Karpas-422 (cell line): ENCODE data around the gene TEX30. TPM values are rescaled to one million over a fixed set of nuclear protein-coding genes. Genes with fewer than 3 reads are reported as not detected.
"Not testable (repeated sequence)": the region's sequence is repeated elsewhere in the genome, so short reads cannot be mapped to it uniquely, and the experiment has no call there.

Experiments
- DNase-seq: peaks from one replicate; pipeline ENCODE4 v3.0.0-alpha.2; 2015
- H2AFZ ChIP-seq: fragments of 200-600 bp; sonication (generic); 2 replicates; pipeline ENCODE4 v1.6.1; 2014; ENCODE audit warnings: antibody characterized with exemption, low read length, mixed read lengths
- H3K27ac ChIP-seq: fragments of 200-600 bp; sonication (generic); 2 replicates; pipeline ENCODE4 v1.5.1; 2014; ENCODE audit warnings: mild to moderate bottlenecking, low read length, moderate library complexity
- H3K27me3 ChIP-seq: fragments of 200-600 bp; sonication (generic); 2 replicates; pipeline ENCODE4 v1.6.1; 2014; ENCODE audit warnings: low read length, mixed read lengths
- H3K36me3 ChIP-seq: fragments of 200-600 bp; sonication (generic); 2 replicates; pipeline ENCODE4 v1.6.1; 2014; ENCODE audit warnings: low read length, mixed read lengths; ENCODE audit not compliant: insufficient read depth
- H3K4me1 ChIP-seq: fragments of 200-600 bp; sonication (generic); 2 replicates; pipeline ENCODE4 v1.6.1; 2014; ENCODE audit warnings: mild to moderate bottlenecking, low read length, mixed read lengths
- H3K4me2 ChIP-seq: fragments of 200-600 bp; sonication (generic); 2 replicates; pipeline ENCODE4 v1.6.1; 2014; ENCODE audit warnings: low read length, low read depth, mild to moderate bottlenecking; ENCODE audit not compliant: poor library complexity, severe bottlenecking
- H3K4me3 ChIP-seq: fragments of 200-600 bp; sonication (generic); 2 replicates; pipeline ENCODE4 v1.5.1; 2014; ENCODE audit warnings: mild to moderate bottlenecking, antibody characterized with exemption, low read length, mixed read lengths
- H3K79me2 ChIP-seq: fragments of 200-600 bp; sonication (generic); 2 replicates; pipeline ENCODE4 v1.6.1; 2014; ENCODE audit warnings: mild to moderate bottlenecking, low read length, mixed read lengths
- H3K9ac ChIP-seq: fragments of 200-600 bp; sonication (generic); 2 replicates; pipeline ENCODE4 v1.6.0; 2014; ENCODE audit warnings: low read length
- H3K9me2 ChIP-seq: fragments of 200-600 bp; sonication (generic), shearing (Covaris generic); replicated peaks from 2 replicates; pipeline ENCODE4 v1.6.0; 2014; ENCODE audit warnings: mild to moderate bottlenecking, low read length, moderate library complexity; ENCODE audit not compliant: insufficient read depth
- H3K9me3 ChIP-seq: fragments of 300-700, 200-600 bp; sonication (generic); 2 replicates; pipeline ENCODE4 v1.6.1; 2014; ENCODE audit warnings: low read length, mixed read lengths
- H4K20me1 ChIP-seq: fragments of 200-600 bp; sonication (generic); 2 replicates; pipeline ENCODE4 v1.6.1; 2014; ENCODE audit warnings: mild to moderate bottlenecking, antibody characterized with exemption, low read length, low read depth; ENCODE audit not compliant: insufficient read depth
- total RNA-seq: library from RNA; depleted of rRNA; stranded (reverse); fragments of >200 nt; shearing (Covaris generic); gene quantifications from 2 replicates; pipeline ENCODE4 v1.2.3, GENCODE V29; 2014; ENCODE audit warnings: low replicate concordance

The TEX30 gene
- total RNA-seq, 1 experiment from 2014 or later, result 25.6 TPM

- no peak overlapping the region for H2AFZ ChIP-seq
- H3K9ac ChIP-seq, result no peak overlapping the region
- H3K79me2 ChIP-seq, result no peaks in the 10 kb centered on the region
- no peaks in the 10 kb centered on the region for H3K9me3 ChIP-seq
- H3K27me3 ChIP-seq, result no peaks in the 10 kb centered on the region
- H3K9me2 ChIP-seq, result no peaks in the 10 kb centered on the region
- no peaks in the 10 kb centered on the region for H3K36me3 ChIP-seq
- DNase-seq, result no peak
- H4K20me1 ChIP-seq, result no peaks in the 10 kb centered on the region
- no peak overlapping the region for H3K27ac ChIP-seq
- no peak overlapping the region for H3K4me2 ChIP-seq
- no peak overlapping the region for H3K4me3 ChIP-seq
- H3K4me1 ChIP-seq, result no peaks in the 10 kb centered on the region
Measured at GRCh38 chr13:102788683-102789082, 15.1 kb upstream of the TEX30 start.

GRCh38 chr13:102784483-102784882, 10.9 kb upstream of the TEX30 start:
- Histone ChIP-seq H3K9ac (no peak overlapping the region), H3K4me3 (no peak overlapping the region), H3K27me3 (no peaks in the 10 kb centered on the region), H3K4me2 (no peak overlapping the region), H3K79me2 (no peaks in the 10 kb centered on the region), H3K27ac (no peak overlapping the region), H3K4me1 (no peaks in the 10 kb centered on the region), H3K9me3 (no peaks in the 10 kb centered on the region), H4K20me1 (no peaks in the 10 kb centered on the region), H3K36me3 (no peaks in the 10 kb centered on the region), H2AFZ (peak overlapping the region; percentile 63; the same call in 1 of the 2 replicates), H3K9me2 (no peaks in the 10 kb centered on the region)
- DNase-seq, result no peak

- Histone ChIP-seq H3K4me1 (no peaks in the 10 kb centered on the region), H3K27ac (no peak overlapping the region), H3K4me2 (no peak overlapping the region)
Measured at GRCh38 chr13:102781591-102781990, 8.0 kb upstream of the TEX30 start.

GRCh38 chr13:102780656-102781055, 7.1 kb upstream of the TEX30 start:
- not testable (repeated sequence) for H3K9ac ChIP-seq, H3K4me2 ChIP-seq, H3K79me2 ChIP-seq, H3K4me1 ChIP-seq, H3K9me2 ChIP-seq, DNase-seq, H4K20me1 ChIP-seq, H3K4me3 ChIP-seq, H2AFZ ChIP-seq, H3K9me3 ChIP-seq, H3K27me3 ChIP-seq, H3K27ac ChIP-seq, H3K36me3 ChIP-seq

More at GRCh38 chr13:102781591-102781990, 8.0 kb upstream of the TEX30 start:
- Histone ChIP-seq H3K9ac (no peak overlapping the region), H3K4me3 (no peak overlapping the region), H3K79me2 (no peaks in the 10 kb centered on the region), H3K9me2 (no peaks in the 10 kb centered on the region), H3K27me3 (no peaks in the 10 kb centered on the region), H2AFZ (no peak overlapping the region), H3K9me3 (no peaks in the 10 kb centered on the region), H4K20me1 (no peaks in the 10 kb centered on the region), H3K36me3 (no peaks in the 10 kb centered on the region)
- DNase-seq, result no peak

- H3K9me2 ChIP-seq, result no peaks in the 10 kb centered on the region
- no peak overlapping the region for H3K4me3 ChIP-seq
- H3K27me3 ChIP-seq, result no peaks in the 10 kb centered on the region
- H3K79me2 ChIP-seq, result no peaks in the 10 kb centered on the region
- H3K4me1 ChIP-seq, result no peaks in the 10 kb centered on the region
- no peak for DNase-seq
- H3K27ac ChIP-seq, result no peak overlapping the region
- no peak overlapping the region for H3K9ac ChIP-seq
- no peak overlapping the region for H3K4me2 ChIP-seq
- H3K36me3 ChIP-seq, result no peaks in the 10 kb centered on the region
- H2AFZ ChIP-seq, result no peak overlapping the region
- H4K20me1 ChIP-seq, result no peaks in the 10 kb centered on the region
- H3K9me3 ChIP-seq, result no peaks in the 10 kb centered on the region
Measured at GRCh38 chr13:102779436-102780159, 6.0 kb upstream of the TEX30 start.

GRCh38 chr13:102777736-102778135, 4.2 kb upstream of the TEX30 start:
- Histone ChIP-seq H4K20me1 (no peaks in the 10 kb centered on the region), H3K27ac (no peak overlapping the region), H3K4me1 (peaks cover 8% of the 10 kb centered on the region), H3K9me2 (no peaks in the 10 kb centered on the region), H3K4me2 (no peak overlapping the region), H2AFZ (no peak overlapping the region), H3K36me3 (no peaks in the 10 kb centered on the region), H3K9ac (no peak overlapping the region), H3K4me3 (no peak overlapping the region), H3K27me3 (no peaks in the 10 kb centered on the region), H3K9me3 (no peaks in the 10 kb centered on the region), H3K79me2 (peaks cover 7% of the 10 kb centered on the region)
- no peak for DNase-seq

GRCh38 chr13:102776271-102776670, 2.7 kb upstream of the TEX30 start:
- H3K79me2 ChIP-seq, result peaks cover 22% of the 10 kb centered on the region
- H3K9me2 ChIP-seq, result no peaks in the 10 kb centered on the region
- no peak overlapping the region for H3K4me2 ChIP-seq
- H3K9ac ChIP-seq, result no peak overlapping the region
- no peak overlapping the region for H3K27ac ChIP-seq
- H3K27me3 ChIP-seq, result no peaks in the 10 kb centered on the region
- no peak overlapping the region for H2AFZ ChIP-seq
- H3K9me3 ChIP-seq, result no peaks in the 10 kb centered on the region
- no peak overlapping the region for H3K4me3 ChIP-seq
- no peak for DNase-seq
- H3K36me3 ChIP-seq, result no peaks in the 10 kb centered on the region
- no peaks in the 10 kb centered on the region for H4K20me1 ChIP-seq
- H3K4me1 ChIP-seq, result peaks cover 23% of the 10 kb centered on the region

- Histone ChIP-seq H2AFZ (no peak overlapping the region; the same call in 1 of the 2 replicates), H3K36me3 (no peaks in the 10 kb centered on the region), H3K79me2 (peaks cover 32% of the 10 kb centered on the region), H3K4me2 (no peak overlapping the region), H3K27me3 (no peaks in the 10 kb centered on the region), H3K9me3 (no peaks in the 10 kb centered on the region), H3K4me1 (peaks cover 36% of the 10 kb centered on the region), H4K20me1 (no peaks in the 10 kb centered on the region), H3K9me2 (no peaks in the 10 kb centered on the region), H3K4me3 (no peak overlapping the region), H3K9ac (no peak overlapping the region), H3K27ac (no peak overlapping the region)
- DNase-seq, result no peak
Measured at GRCh38 chr13:102774591-102775520, 1.3 kb upstream of the TEX30 start.
